ENCODE measurements around the gene ASPG.

DNA sequence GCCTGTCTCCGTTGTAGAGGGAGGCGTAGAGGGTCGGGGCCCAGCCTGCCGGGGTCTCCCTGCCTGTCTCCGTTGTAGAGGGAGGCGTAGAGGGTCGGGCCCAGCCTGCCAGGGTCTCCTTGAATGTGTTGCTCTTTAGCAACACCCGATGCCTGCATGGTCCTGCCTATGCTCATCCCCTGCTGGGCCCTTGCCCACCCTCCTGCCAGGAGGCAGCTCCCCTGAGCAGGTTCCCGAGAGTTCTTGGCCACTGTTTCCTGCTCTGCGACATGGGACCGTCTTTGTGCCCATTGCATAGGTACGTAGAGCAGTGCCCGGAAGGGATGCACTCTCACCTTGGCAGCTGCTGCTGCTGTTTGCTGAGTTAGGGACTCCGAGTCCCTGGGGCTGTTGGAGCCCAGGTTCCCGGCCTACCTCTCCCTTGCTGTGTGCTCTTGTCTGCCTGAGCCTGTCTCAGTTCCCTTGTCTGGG, 56.2 kb downstream of the ASPG start:
- TF ChIP-seq, protein P1, sequence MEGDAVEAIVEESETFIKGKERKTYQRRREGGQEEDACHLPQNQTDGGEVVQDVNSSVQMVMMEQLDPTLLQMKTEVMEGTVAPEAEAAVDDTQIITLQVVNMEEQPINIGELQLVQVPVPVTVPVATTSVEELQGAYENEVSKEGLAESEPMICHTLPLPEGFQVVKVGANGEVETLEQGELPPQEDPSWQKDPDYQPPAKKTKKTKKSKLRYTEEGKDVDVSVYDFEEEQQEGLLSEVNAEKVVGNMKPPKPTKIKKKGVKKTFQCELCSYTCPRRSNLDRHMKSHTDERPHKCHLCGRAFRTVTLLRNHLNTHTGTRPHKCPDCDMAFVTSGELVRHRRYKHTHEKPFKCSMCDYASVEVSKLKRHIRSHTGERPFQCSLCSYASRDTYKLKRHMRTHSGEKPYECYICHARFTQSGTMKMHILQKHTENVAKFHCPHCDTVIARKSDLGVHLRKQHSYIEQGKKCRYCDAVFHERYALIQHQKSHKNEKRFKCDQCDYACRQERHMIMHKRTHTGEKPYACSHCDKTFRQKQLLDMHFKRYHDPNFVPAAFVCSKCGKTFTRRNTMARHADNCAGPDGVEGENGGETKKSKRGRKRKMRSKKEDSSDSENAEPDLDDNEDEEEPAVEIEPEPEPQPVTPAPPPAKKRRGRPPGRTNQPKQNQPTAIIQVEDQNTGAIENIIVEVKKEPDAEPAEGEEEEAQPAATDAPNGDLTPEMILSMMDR (IDR thresholded peaks at IDR 0.05; ENCODE audit: insufficient read depth, low read length, poor library complexity, severe bottlenecking) = no peak
- TF ChIP-seq EZH2phosphoT487 (conservative IDR thresholded peaks at IDR 0.05; ENCODE audit: low read length) = no peak
